NOMO-1 treated with dmso at 0.1 percent for 144 hours (cell line): Measurements from ENCODE around the gene AK9.

Source experiments
- DNase-seq: peaks from one replicate; lab custom pipeline; 2025; ENCODE audit not compliant: unreplicated experiment; lab: John Stamatoyannopoulos, UW

Gene AK9

DNA sequence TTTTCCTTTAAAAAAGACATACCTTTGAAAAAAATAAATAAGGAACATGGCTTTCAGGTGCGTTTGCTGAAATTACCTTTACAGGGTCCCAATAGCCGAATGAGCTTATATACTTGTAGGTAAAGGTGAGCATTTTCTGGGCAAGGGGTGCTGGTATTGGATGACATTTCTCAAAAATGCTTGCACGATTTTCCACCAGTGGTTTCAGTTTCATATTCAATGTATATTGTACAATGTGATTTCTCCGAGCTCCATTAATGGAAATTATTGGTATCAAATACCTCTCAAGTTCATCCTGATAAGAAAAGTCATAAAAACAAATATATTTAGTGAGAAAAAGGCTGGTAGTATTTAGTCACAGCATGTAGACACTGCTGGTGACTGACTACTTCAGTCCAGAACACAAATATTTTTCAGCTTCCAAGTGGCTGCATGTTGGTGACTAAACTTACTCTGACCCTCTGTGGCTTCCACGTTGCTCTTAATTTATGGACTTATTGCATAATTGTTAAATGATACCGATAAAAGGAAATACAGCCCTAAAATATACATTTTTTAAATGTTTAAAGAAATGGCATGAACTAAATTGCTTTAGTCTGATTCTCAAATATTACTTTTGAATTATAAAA, 175.1 kb downstream of the AK9 start:
- peak; percentile 26 for DNase-seq

- no peak for DNase-seq
These were observed 176.1 kb downstream of the AK9 start for GRCh38 chr6:109514946-109515345.

- no peak for DNase-seq
These were observed 177.4 kb downstream of the AK9 start for GRCh38 chr6:109513571-109514071.

GRCh38 chr6:109512271-109512817, 178.7 kb downstream of the AK9 start:
- no peak for DNase-seq

DNA sequence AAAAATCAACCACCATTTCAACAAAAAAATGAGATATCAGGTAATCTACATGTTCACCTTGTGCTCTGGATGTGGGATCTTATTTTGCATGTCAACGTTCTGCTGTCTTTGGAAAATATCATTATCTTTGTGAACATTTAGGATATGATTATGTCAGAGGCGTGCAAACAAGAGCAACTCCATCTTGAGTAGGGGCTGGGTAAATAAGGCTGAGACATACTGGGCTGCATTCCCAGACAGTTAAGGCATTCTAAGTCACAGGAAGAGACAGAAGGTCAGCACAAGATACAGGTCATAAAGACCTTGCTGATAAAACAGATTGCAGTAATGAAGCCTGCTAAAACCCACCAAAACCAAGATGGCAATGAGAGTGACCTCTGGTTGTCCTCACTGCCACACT, 179.2 kb downstream of the AK9 start:
- DNase-seq, result no peak

- DNase-seq, result no peak
These were observed 180.6 kb downstream of the AK9 start for GRCh38 chr6:109510358-109510757.

DNA sequence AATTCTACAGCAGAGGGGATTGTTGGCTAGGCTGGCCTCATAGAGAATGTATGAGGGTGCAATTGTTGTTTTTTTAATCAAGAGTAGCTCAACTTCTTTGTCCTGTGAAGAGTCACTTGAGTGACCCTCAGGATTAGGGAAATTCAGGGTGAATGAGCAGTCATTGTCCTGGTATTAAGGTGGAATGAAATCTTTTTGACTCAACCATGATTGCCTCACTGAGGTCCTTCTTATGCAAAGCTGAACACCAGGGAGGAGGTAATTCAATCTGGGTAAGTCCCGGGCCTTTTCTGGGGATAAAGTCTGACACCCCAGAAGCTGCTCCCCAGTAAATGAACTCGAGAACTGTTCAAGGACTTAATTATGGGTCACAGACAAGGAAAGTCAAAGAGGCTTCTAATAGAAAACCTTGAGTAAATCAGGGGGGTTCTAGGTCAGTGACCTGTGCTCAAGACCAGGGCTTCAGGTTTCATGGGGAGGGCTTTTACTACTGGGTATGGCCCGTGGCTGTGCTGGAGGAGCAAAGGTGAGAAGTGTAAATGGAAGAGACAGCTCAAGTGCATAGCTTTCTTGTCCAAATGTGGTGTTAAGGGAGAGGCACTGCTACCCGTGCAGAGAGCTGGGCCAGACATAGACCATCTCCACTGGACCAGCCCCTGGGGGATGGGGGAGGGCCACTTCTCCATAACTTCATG, 182.7 kb downstream of the AK9 start:
- DNase-seq, result no peak

DNA sequence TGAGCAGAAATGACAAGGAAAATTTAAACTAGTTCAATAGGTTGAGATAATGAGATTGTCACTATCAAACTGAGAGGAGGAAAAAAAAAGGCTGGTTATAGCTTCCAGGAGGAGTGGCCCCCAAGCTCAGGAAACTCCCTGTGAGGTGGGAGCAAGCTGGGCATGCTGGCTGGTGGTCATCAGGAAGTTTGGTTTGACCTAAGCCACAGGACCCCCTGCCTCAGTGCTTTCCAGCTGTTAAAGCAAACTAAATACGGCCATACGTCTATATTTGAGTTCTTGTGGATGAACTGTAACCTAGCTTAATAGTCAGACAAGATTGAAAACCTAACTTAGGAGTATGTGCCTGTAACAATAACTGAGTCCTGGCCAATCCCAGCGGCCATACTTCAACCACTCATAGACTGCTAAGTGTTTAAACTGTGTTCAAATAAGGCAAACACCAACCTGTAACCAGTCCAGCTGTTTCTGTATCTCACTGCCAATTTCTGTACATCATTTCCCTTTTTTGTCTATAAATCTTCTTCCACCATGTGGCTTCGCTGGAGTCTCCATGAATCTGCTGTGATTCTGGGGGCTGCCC, 183.4 kb downstream of the AK9 start:
- no peak for DNase-seq

DNA sequence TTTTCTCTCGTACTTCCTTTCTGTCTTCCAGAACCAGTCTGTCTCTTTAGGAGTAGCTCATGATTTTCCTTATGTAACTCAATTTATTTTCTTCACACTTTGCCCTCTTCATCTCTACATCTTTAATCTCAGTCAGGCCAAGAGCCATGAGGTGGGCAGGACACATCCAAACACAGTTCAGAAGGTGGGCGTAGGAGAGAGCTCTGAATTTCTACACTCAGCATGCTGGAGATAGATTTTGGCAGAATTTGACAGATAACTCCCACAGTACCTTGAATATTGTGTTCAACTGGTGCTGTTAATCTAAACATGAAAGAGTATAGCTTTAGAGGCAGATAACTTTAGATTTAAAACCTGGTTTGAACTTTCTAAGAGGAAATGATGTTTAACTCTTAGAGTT, 184.2 kb downstream of the AK9 start:
- no peak for DNase-seq

- DNase-seq, result no peak
These were observed 184.7 kb downstream of the AK9 start for GRCh38 chr6:109506314-109506713.

- DNase-seq, result no peak
These were observed 187.4 kb downstream of the AK9 start for GRCh38 chr6:109503327-109504224.

DNA sequence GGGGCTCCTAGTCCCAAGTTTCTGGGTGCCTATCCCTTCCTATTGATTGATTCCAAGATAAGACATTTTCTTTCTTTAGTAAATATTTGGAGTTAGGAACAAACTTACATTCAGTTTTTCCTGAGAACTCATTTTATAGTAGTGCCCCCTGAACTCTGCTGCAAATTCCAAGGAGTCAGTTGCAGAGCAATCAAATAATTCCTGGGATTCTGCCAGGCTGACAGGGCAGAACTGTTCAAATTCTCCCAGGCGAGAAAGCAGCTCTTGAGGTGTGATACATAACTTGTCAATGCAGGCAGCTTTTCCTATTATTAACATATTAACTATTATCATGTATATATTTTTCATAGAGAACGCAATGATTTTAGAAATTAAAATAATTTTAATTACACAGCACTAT, 192.1 kb downstream of the AK9 start:
- no peak for DNase-seq

GRCh38 chr6:109498052-109498451, 192.9 kb downstream of the AK9 start:
- DNase-seq, result no peak

DNA sequence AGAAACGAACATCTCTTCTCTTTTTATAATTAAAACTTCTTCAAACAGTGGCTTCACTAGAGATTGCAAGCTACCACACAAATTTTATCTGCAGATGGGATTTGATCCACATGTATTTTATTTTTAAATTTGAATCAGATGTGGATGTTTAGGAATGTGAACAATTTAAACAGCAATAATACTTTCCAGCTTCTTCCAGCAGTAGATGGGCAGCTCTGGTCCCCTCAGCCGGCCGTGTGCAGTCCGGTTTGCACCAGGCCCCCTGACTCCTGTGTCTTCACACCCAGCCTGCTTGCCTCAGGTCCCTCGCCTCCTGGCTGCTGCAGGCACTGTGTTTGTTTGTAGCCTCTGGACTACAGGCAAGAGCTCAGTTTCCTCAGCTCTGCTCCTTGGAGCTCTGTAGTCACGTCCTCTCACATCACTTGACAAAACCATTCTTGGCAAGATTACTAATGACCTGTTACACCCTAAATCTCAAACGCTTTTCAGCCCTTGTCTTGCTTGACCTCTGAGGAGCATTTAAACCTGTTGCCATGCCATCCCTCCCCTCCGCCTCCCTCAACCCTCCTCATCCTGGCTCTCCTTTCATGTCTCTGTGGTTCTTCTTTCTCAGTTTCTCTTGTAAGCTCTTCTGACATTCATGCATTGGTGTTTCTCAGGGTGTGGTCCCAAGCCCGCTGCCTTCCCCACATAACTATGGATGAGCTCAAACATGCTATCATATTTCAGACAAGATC, 194.8 kb downstream of the AK9 start:
- no peak for DNase-seq

- peak; percentile 51 for DNase-seq
These were observed 197.1 kb downstream of the AK9 start for GRCh38 chr6:109493865-109494264.

GRCh38 chr6:109491207-109491938, 199.6 kb downstream of the AK9 start:
- no peak for DNase-seq

DNA sequence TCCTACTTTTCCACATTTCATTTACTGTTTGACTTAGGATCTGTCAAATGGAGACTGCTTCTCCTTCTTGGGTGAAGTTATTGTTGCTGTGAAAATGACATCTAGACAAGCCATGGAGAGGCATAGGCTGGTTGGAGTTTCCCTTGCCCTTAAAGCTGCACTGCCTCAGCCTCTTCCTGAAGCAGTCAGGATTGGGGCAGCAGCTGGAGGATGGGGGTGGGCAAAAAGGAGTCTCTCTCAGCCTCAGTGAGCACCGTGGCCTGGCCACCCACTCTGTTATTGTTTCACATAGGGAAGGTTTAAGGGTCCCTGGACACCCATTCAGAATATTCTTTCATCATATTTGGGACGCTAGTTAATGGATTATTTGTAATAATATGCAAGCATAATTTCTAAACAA, 200.3 kb downstream of the AK9 start:
- DNase-seq, result no peak

- no peak for DNase-seq
These were observed 203.0 kb downstream of the AK9 start for GRCh38 chr6:109488001-109488400.

DNA sequence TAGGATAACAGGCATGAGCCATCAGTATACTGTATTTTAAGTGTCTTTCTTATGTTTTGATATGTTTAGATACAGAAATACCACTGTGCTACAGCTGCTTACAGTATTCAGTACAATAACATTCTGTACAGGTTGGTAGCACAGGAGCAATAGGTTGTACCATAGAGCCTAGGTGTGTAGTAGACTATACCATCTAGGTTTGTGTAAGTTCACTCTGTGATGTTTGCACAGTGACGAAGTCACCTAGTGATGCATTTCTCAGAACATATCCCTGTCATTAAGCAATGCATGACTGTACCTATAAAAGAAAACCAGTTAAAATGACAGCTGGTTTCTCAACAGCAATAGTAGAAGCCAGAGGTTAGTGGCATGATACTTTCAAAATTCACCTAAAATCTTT, 204.9 kb downstream of the AK9 start:
- no peak for DNase-seq
